Activated T-helper 1 cell treated with anti-CD3 and anti-CD28 coated beads, Interleukin-12 subunit alpha, Interleukin-12 subunit beta, Interleukin-2, Interleukin-4 antibody, amounts not matched to agents 30 ng/mL and 10 ng/mL and 1 ng/mL, durations not matched to agents 14 hours and 24 hours and 36 hours (primary cell): Measurements from ENCODE around the gene MED29. TPM values are rescaled to one million over a fixed set of nuclear protein-coding genes. Genes with fewer than 3 reads are reported as not detected.

Experiments
- DNase-seq: peaks from one replicate; pipeline ENCODE4 v3.0.0; 2021; ENCODE audit warnings: low spot score
- H3K27ac Mint-ChIP-seq: one replicate; pipeline ENCODE4 v1.8.0; 2021; ENCODE audit warnings: mild to moderate bottlenecking, mixed read lengths
- H3K27me3 Mint-ChIP-seq: one replicate; pipeline ENCODE4 v1.8.0; 2022; ENCODE audit warnings: mild to moderate bottlenecking, moderate library complexity, mixed read lengths; ENCODE audit not compliant: insufficient read depth
- H3K36me3 Mint-ChIP-seq: one replicate; pipeline ENCODE4 v1.8.0; 2021; ENCODE audit warnings: low read depth, mixed read lengths
- H3K4me1 Mint-ChIP-seq: one replicate; pipeline ENCODE4 v1.8.0; 2021; ENCODE audit warnings: low read depth, mixed read lengths
- H3K4me3 Mint-ChIP-seq: one replicate; pipeline ENCODE4 v1.8.0; 2021; ENCODE audit warnings: mild to moderate bottlenecking, moderate library complexity, mixed read lengths
- H3K9me3 Mint-ChIP-seq: one replicate; pipeline ENCODE4 v1.8.0; 2021; ENCODE audit warnings: mixed read lengths
- intact Hi-C: fragments of 100-400 bp; cut with micrococcal nuclease; formaldehyde crosslinking; loops from one replicate; pipeline ENCODE4 v1.15.1; 2024
- total RNA-seq: library from RNA; stranded (reverse); gene quantifications from 2 replicates; pipeline ENCODE4 v1.2.3, GENCODE V29; 2022

MED29 gene
- total RNA-seq, 1 donor from 2014 or later, result 37.5 TPM

DNA sequence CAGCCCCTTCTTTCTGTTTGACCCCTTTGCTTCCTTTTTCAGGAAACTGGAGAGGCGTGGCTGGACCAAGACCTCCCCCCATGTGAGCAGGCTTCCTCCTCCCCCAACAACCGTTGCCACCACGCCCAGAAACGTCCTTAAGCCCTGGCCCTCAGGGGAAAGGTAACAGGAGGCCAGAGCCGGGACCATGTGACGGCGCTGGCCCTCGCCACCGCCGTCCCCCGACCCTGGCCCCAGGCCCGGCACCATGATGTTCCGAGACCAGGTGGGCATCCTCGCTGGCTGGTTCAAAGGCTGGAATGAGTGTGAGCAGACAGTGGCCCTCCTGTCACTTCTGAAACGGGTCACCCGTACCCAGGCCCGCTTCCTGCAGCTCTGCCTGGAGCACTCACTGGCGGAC, 34.5 kb upstream of the MED29 start:
- Mint-ChIP-seq H3K27ac (no peak overlapping the region), H3K4me3 (no peak overlapping the region), H3K36me3 (peaks cover 54% of the 10 kb centered on the region), H3K9me3 (no peaks in the 10 kb centered on the region), H3K27me3 (no peaks in the 10 kb centered on the region), H3K4me1 (peaks cover 22% of the 10 kb centered on the region)
- no peak for DNase-seq
- intact Hi-C loops, result no loop called here

- Mint-ChIP-seq H3K36me3 (peaks cover 50% of the 10 kb centered on the region), H3K27ac (no peak overlapping the region)
These were observed 32.2 kb upstream of the MED29 start for GRCh38 chr19:39359026-39359425.

GRCh38 chr19:39360599-39360998, 30.6 kb upstream of the MED29 start:
- intact Hi-C loops, result no loop called here
- Mint-ChIP-seq H3K36me3 (peaks cover 45% of the 10 kb centered on the region), H3K27me3 (no peaks in the 10 kb centered on the region), H3K9me3 (no peaks in the 10 kb centered on the region), H3K4me1 (peaks cover 14% of the 10 kb centered on the region), H3K27ac (no peak overlapping the region), H3K4me3 (no peak overlapping the region)
- no peak for DNase-seq

More at GRCh38 chr19:39359026-39359425, 32.2 kb upstream of the MED29 start:
- H3K4me3 Mint-ChIP-seq, result no peak overlapping the region
- no peaks in the 10 kb centered on the region for H3K9me3 Mint-ChIP-seq
- DNase-seq, result no peak
- no peaks in the 10 kb centered on the region for H3K27me3 Mint-ChIP-seq
- intact Hi-C loops, result no loop called here
- H3K4me1 Mint-ChIP-seq, result peaks cover 14% of the 10 kb centered on the region

GRCh38 chr19:39362682-39363657, 28.2 kb upstream of the MED29 start:
- no peak overlapping the region for H3K27ac Mint-ChIP-seq
- no peak overlapping the region for H3K4me3 Mint-ChIP-seq
- H3K36me3 Mint-ChIP-seq, result peaks cover 28% of the 10 kb centered on the region
- H3K4me1 Mint-ChIP-seq, result no peaks in the 10 kb centered on the region
- intact Hi-C loops, result no loop called here
- H3K27me3 Mint-ChIP-seq, result no peaks in the 10 kb centered on the region
- no peaks in the 10 kb centered on the region for H3K9me3 Mint-ChIP-seq
- DNase-seq, result no peak

DNA sequence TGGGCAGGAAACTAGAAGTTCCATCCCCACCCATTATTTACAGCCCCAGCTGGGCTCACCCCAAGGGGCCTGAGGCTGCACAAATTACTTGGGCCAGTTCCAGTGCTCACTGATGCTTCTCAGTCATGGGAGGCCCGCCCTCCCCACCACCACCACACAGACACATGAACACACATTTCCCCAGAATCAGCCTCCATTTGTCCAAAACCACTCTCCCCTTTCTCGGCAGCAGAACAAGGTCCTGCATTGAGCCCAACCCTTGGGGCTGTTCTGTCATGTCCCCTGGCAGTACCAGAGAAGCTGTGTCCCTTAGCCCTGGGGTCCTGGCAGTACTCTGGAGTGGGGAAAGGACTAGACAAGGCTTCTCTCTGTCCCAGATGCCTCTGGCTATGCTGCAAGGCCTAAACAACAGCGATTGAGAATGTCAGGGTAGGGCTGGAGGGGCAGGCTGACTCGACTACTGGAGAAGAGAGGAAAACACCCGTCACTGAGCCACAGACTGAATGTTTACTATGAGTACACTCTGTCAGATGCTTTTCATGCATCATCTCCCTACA, 27.2 kb upstream of the MED29 start:
- no peaks in the 10 kb centered on the region for H3K27me3 Mint-ChIP-seq
- H3K36me3 Mint-ChIP-seq, result peaks cover 31% of the 10 kb centered on the region
- H3K4me1 Mint-ChIP-seq, result peaks cover 5% of the 10 kb centered on the region
- H3K27ac Mint-ChIP-seq, result peak overlapping the region; percentile 1
- H3K9me3 Mint-ChIP-seq, result no peaks in the 10 kb centered on the region
- no peak for DNase-seq
- intact Hi-C loops, result no loop called here
- no peak overlapping the region for H3K4me3 Mint-ChIP-seq

GRCh38 chr19:39365531-39365930, 25.6 kb upstream of the MED29 start:
- Mint-ChIP-seq H3K27ac (no peak overlapping the region), H3K27me3 (no peaks in the 10 kb centered on the region), H3K4me3 (no peak overlapping the region), H3K36me3 (peaks cover 31% of the 10 kb centered on the region), H3K4me1 (peaks cover 5% of the 10 kb centered on the region), H3K9me3 (no peaks in the 10 kb centered on the region)
- intact Hi-C loops, result no loop called here
- no peak for DNase-seq

GRCh38 chr19:39369200-39369599, 22.0 kb upstream of the MED29 start:
- peaks cover 26% of the 10 kb centered on the region for H3K36me3 Mint-ChIP-seq
- H3K27ac Mint-ChIP-seq, result no peak overlapping the region
- intact Hi-C loops, result no loop called here
- H3K9me3 Mint-ChIP-seq, result no peaks in the 10 kb centered on the region
- H3K4me1 Mint-ChIP-seq, result peaks cover 5% of the 10 kb centered on the region
- no peak for DNase-seq
- no peaks in the 10 kb centered on the region for H3K27me3 Mint-ChIP-seq
- H3K4me3 Mint-ChIP-seq, result no peak overlapping the region

DNA sequence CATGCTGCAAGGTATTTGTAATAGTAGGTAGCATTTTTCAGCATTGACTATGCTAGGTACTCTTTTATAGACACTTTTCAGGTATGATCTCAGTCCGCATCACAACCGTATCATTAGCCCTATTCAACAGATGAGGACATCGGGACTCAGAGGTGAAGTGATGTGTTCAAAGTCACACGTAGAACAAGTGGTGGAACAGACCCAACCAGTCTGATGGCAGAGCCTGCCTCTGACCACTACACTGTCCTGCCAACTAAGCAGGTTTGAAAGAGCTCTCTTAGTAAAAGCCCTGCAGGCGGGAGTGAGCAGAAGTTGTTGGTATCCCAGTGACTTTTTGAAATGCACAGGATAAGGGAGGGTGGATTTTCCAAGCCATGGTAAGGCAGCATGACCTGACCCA, 20.4 kb upstream of the MED29 start:
- DNase-seq, result no peak
- Mint-ChIP-seq H3K36me3 (peaks cover 27% of the 10 kb centered on the region), H3K9me3 (no peaks in the 10 kb centered on the region), H3K27ac (no peak overlapping the region), H3K27me3 (no peaks in the 10 kb centered on the region), H3K4me3 (no peak overlapping the region), H3K4me1 (peaks cover 5% of the 10 kb centered on the region)
- intact Hi-C loops, result no loop called here

DNA sequence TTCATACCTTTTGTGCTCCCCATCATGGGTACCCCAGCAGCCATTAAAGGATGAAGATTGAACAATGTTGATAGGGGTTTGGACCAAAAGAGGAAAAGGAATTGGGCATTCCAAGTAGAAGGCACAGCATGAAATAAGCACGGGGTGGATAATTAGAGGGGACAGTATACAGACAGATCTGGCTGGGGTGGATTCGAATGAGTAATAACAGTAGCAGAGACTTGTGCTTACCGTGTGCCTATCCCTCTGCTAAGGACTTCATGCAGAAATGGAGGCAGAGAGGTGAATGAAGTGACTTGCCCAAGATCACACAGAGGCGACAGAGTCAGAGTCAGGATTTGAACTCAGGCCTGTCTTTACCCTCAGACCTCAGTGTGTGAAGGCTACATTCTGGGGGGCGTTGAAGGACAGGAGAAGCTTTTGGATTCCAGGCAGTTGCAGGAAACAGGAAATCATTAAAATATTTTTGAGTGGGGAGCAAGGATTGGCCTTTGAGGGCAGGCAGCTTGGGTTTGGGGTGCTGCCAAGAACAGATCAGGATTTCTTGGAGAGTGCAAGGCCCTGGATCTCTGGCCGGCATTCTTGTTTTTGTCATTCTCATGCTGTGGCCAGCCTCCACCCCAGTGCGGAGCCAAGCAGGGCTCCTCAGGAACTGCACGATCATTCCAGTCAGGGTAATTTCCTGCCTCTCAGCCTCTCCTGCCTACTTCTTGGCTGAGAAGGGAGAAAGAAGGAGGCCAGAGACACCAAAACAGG, 19.0 kb upstream of the MED29 start:
- Mint-ChIP-seq H3K4me1 (peaks cover 5% of the 10 kb centered on the region), H3K27ac (peak overlapping the region; percentile 37), H3K9me3 (no peaks in the 10 kb centered on the region), H3K36me3 (peaks cover 30% of the 10 kb centered on the region), H3K27me3 (no peaks in the 10 kb centered on the region), H3K4me3 (no peak overlapping the region)
- intact Hi-C loops, result no loop called here
- no peak for DNase-seq

DNA sequence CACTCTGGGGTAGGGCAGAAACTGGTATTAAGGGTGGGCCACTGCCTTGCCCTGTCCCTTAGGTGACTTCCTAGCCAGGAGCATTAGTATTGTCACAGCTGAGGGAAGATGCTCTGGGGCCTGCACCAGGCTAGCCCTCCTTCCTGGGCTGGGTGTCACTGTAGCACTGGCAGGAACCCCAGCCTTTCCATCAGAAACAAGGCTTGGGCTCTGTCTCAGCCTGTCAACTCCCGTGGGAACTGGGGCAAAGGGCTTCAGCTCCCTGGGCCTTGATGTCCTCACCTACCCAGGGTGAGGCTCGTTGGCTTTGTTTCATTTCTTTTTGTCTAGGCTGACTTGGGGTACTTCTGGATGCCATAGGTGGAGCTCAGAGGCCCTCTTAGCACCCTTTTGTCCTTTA, 18.2 kb upstream of the MED29 start:
- H3K4me3 Mint-ChIP-seq, result no peak overlapping the region
- H3K27ac Mint-ChIP-seq, result no peak overlapping the region
- intact Hi-C loops, result no loop called here
- no peaks in the 10 kb centered on the region for H3K27me3 Mint-ChIP-seq
- H3K36me3 Mint-ChIP-seq, result peaks cover 32% of the 10 kb centered on the region
- DNase-seq, result no peak
- H3K4me1 Mint-ChIP-seq, result peaks cover 5% of the 10 kb centered on the region
- H3K9me3 Mint-ChIP-seq, result no peaks in the 10 kb centered on the region

- Mint-ChIP-seq H3K4me3 (no peak overlapping the region), H3K27me3 (no peaks in the 10 kb centered on the region), H3K27ac (no peak overlapping the region), H3K4me1 (no peaks in the 10 kb centered on the region), H3K36me3 (peaks cover 24% of the 10 kb centered on the region), H3K9me3 (no peaks in the 10 kb centered on the region)
- intact Hi-C loops, result no loop called here
- DNase-seq, result no peak
These were observed 15.2 kb upstream of the MED29 start for GRCh38 chr19:39375929-39376328.

DNA sequence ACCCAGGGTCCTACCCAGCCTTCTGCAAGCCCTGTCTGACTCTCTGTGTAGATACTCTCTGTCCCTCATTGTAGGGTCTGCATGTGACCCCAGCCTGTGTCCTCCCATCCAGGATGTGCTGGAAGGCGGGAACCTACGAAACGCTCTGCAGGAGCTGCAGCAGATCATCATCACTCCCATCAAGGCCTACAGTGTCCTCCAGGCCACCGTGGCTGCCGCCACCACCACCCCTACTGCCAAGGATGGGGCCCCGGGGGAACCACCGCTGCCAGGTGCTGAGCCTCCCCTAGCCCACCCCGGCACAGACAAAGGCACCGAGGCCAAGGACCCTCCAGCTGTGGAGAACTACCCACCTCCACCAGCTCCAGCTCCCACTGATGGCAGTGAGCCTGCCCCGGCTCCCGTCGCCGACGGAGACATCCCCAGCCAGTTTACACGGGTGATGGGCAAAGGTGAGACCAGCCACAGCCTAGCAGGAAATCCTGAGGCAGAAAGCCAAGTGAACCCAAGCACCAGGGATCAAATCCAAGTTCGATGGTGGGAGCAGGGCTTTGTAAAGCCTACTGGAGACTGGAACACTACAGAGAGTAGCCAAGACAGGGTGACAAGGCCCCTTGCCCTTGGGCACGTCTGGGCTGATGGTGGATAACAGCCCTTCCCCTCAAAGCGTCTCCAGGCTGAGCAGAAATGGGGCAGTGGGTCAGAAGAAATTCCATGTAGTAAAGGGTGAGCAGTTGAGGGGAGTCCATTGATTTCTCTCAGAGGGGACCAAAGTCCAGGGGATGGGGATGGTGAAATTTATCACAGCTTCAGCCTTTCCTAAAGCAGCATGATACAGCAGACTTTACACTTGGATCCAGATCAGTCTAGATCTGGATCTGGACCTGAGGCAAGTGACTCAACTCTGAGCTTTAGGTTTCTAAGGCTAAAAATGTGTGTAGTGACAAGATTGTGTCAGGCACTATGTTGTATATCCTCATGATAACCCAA, 13.5 kb upstream of the MED29 start:
- no peak for DNase-seq
- H3K4me3 Mint-ChIP-seq, result no peak overlapping the region
- intact Hi-C loops, result no loop called here
- no peaks in the 10 kb centered on the region for H3K4me1 Mint-ChIP-seq
- H3K27ac Mint-ChIP-seq, result no peak overlapping the region
- no peaks in the 10 kb centered on the region for H3K9me3 Mint-ChIP-seq
- H3K36me3 Mint-ChIP-seq, result peaks cover 27% of the 10 kb centered on the region
- no peaks in the 10 kb centered on the region for H3K27me3 Mint-ChIP-seq
